Kidney glomerular epithelial cell (primary cell): ENCODE data around the gene TTC16.

Source experiments
- DNase-seq: peaks from one replicate; lab custom pipeline; 2025; lab: John Stamatoyannopoulos, UW

TTC16 gene

DNA sequence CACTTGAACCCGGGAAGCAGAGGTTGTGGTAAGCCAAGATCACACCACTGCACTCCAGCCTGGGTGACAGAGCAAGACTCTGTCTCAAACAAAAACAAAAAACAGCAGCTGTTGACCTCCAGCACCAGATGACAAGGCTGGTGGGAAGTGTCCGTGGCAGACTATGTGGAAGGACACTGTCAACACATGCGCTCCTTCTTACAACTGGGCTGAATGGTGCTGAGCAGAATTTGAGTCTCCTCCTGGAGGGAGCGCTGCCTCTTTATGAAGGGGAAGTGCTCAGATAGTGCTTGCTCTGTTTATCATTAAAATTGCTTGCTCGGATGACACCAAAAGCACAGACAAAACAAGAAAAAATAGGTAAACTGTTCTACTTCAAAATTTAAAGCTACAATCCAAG lies 18.3 kb upstream of the TTC16 start:
- no peak for DNase-seq

DNA sequence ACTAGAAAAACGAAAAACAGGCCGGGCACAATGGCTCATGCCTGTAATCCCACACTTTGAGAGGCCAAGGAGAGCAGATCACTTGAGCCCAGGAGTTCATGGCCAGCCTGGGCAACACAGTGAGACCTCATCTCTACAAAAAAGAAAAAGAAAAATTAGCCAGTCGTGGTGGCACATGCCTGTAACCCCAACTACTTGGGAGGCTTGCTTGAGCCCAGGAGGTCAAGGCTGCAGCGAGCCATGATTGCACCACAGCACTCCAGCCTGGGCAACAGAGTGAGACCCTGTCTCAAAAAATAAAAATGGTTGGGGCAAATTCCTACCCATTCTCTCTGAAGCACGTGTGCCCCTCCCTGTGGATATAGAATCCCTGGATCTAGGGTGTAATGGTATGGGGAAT lies 17.5 kb upstream of the TTC16 start:
- no peak for DNase-seq

DNA sequence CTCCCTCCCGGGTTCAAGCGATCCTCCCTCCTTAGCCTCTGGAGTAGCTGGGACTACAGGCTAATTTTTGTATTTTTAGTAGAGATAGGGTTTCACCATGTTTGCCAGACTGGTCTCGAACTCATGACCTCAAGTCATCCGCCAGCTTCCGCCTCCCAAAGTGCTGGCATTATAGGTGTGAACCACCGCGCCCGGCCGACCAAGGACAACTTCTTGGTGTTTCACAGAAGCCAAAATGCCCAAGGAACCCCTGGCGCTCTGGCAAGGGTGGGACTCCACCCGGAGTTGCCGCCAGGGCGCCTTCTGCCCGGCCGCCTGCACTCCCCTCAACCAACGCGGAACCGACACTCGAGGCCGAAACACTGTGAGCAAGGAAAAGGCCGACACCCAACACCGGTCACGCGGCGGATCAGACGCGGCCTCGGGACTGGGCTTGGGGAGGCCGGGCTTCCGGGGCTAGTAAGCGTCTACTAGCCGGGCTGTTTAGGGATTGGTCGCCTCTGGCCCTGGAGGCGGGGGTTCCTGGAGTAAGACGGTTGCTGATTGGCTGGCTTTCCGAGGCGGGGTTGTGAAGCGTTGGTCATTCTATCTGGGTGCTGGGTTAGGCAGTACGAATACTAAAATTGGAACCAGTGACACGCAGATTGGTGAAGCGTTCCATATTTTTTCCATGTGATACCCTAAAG lies 16.8 kb upstream of the TTC16 start:
- DNase-seq = peak; percentile 91

DNA sequence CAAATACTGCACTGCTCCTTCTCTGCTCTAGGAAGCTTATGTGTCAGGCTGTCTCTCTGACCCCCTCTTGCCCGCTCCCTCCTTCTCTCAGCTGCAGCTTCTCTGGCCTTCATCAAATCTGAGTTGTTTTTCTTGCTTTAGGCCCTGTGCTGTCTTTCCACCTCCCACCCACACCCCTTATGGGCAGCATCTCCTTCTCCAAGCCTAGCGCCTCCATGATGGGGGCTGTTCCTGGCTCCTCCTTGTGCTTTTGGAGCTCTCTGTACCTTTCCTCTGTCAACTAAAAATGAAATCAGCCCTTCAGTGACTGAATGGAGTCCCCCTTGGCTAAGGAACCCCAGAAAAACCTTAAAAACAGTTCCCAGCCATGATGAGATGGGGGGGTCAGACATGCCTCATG lies 15.7 kb upstream of the TTC16 start:
- DNase-seq = no peak

DNA sequence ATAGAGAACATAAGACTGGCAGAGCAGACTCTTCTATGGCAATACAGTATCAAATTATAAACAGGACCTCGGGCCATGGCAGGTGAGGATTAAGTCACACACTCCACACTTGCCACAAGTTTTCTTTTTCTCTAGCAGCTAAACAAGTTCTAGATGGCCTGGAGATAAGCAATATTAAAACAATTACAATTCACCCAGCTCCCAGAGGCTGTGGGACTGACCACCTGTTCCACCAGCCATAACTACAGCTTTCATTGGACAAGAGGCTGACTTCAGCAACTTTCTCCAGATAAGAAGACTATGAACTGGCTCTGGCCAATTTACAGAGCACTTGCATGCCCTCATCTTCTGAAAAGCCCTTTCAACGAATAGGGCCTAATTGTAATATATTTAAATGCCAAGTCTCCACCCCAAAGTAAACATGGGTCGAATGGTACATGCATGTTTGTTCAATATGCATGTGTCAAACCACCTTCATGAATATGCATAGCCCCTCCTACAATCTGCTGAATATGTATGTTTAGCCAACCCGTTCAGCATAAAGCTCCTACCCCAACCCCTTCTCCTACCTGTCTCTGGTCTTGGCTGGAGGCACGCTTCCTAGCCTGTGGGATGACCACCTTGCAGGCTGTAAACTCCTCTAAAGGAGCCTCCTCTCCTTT lies 15.2 kb upstream of the TTC16 start:
- no peak for DNase-seq

DNA sequence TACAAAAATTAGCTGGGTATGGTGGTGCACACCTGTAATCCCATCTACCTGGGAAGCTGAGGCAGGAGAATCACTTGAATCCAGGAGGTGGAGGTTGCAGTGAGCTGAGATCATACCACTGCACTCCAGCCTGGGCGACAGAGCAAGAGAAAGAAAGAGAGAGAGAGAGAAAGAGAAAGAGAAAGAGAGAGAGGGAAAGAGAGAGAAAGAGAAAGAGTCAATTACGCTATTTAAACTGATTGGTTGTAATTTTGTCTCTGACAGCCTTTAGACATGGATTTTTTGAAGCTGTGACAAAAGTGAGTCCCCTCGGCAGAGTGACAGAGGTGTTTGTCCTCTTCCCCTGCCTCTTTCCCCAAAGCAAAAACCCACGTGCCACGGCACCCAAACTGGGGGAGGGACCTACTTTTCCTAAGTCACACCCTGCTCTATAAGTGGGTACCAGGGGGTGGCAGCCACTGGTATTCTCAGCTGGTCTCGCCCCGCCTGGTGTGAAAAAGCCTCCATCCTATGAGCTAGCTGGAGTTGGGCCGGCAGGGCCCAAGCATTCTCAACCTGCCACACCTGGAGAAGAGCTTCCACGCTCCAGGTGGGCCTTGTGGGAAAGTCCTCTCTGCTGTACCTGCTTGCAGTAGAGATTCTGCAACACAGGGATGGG lies 12.5 kb upstream of the TTC16 start:
- DNase-seq = no peak

DNA sequence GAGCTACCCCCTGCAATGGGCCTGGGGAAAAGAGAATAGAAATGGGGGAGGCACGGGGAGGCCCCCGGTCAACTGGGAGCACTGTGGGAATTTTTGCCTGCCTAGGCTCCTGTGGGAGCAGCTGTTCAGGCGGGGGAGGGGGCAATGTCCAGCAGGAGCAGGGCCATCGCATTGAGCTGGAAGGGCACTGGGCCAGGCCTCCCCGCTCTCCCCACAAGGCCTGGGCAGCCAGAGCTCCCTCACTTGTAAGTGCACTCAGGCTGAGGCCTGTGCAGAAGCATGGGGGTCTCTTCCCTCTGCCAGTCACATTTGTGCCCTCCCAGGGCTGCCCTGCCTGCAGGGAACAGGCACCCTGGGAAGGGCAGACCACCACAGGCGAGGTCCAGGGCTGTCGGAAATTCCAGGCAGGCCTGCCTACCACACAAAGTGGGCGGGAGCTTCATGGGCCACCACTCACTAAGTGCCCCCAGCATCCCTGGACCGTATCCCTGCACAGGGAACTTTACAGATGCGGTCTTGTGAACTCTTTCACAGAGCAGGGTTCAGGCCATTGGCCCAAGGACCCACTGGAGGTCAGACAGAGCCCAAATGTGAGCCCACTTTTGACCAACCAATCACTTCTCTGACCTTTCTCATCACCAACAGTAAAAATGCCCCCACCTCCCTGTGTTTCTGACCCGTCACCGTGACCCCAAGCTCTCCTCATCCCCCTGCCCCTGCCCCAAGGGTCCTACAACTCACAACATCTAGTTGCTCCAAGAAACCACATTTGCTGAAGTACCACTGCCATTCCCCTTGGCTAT lies 10.1 kb upstream of the TTC16 start:
- no peak for DNase-seq

DNA sequence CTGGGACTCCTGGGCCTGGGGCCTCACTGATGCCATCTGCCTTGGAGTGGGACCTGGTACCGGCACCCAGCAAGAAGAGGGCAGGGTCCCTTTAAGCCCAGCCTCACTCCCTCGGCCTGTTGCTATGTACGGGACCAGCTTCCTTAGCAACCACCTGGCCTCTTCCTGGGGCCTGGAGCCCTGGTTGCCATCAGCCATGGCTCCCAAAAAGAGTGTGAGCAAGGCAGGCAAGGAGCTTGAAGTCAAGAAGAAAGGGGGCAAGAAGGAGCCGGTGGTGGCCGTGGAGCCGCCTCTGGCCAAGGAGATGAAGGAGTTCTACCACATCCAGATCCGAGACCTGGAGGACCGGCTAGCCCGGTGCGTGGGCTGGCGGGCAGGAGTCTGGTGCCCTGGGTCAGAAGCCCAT lies 9.0 kb upstream of the TTC16 start, which contains the start of gene CFAP157:
Gene CFAP157 (plus strand): TSS at position 153 of the 406 bp plus-strand sequence. CDS start 44 bp downstream, at position 197.
- no peak for DNase-seq

DNA sequence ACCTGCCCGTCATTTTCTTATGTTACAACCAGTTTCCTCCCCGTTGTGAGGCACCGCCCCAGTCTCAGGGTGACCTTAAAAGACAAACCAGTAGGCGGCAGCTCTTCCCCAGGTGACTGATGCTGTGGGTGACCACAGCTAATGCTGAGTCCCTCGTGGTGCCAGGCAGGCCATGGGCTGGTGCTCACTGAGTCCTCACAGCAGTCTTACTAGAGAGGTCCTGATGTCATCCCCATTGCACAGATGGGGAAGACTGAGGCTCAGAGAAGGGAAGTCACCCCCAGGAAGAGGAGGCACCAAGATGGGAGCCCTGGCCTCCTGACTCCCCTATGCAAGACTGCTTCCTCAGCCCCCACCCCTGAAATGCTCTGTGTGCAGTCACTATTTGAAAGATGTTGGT lies 8.1 kb upstream of the TTC16 start:
- DNase-seq = no peak

DNA sequence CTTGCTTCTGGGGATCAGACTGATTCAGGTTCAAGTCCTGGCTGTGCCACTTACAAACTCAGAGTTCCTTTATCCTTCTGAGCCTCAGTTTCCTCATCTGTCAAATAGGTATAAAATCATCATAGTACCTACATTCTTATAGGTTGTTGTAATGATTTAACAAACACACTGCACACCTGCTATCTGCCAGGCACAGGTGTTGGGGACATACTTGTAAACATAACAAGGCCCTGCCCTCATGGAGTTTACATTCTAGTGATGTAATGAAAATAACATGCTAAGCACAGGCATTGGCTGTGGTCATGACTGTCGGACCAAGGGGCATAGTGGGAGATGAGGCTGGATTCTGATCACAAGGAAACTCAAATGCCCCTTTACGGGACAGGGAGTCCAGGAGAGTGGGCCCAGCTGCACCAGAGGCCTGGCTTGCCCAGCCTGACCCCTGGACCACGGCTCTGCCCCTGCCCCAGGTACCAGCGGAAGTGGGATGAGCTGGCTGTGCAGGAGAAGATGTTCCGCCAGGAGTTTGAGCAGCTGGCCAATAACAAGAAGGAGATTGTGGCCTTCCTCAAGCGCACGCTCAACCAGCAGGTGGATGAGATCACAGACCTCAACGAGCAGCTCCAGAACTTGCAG lies 6.8 kb upstream of the TTC16 start:
- no peak for DNase-seq

DNA sequence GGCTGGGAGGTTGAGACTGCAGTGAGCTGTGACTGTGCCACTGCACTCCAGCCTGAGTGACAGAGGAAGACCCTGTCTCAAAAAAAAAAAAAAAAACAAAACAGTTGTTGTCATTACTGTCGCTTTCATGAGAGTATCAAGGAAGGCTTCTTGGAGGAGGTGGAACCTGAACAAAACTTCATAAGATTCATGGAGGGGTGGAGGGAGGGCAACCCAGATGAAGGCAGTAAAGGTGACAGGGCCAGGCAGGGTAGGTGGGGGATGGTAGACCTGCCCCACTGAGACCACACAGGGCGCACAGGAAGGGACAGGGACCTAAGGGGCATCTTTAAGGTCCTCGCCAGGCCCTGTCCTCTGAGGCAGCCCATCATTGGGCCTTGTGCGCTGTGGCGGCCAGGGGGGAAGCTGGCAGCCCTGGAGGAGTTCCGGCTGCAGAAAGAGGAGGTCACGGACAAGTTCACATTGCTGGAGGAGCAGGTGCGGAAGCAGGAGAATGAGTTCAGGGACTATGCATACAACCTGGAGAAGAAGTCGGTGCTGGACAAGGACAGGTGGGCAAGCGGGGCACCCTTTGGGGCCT lies 5.6 kb upstream of the TTC16 start:
- DNase-seq = no peak

DNA sequence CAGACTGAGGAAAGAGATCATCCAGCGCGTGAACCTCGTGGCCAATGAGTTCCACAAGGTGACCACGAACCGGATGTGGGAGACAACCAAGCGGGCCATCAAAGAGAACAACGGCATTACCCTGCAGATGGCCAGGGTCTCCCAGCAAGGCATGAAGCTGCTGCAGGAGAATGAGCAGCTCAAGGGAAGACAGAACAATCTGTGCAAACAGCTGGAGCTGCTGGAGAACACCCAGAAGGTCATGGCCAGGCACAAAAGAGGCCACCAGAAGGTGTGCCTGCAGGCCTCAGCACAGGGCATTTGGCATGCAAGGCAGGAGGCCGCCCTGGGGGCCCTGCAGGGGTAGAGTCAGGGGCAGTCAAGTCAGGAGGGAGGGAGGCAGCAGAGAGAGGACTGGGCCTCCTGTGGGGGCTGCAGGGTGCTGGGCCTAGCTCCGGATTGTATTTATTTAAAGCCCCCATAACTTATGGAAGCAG lies 4.6 kb upstream of the TTC16 start:
- no peak for DNase-seq

DNA sequence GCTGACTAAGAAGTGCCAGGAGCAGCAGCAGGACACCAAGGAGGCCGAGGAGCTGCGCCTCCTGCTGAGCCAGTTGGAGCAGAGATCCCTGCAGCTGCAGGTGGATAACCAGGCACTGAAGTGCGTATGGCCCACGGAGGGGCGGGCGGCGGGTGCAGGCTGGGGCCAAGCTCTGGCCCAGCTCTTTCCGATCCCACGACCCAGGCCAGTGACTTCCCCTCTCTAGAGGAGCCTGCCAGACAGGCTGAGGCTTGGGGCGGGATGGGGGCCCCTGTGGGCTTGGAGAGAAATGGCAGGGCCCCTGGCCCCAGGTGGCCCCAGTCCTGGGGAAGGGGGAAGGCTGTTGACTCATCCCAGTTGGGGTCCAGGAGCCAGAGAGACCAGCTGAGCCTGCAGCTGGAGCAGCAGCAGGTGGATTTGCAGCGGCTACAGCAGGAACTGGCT lies 4.0 kb upstream of the TTC16 start:
- no peak for DNase-seq

DNA sequence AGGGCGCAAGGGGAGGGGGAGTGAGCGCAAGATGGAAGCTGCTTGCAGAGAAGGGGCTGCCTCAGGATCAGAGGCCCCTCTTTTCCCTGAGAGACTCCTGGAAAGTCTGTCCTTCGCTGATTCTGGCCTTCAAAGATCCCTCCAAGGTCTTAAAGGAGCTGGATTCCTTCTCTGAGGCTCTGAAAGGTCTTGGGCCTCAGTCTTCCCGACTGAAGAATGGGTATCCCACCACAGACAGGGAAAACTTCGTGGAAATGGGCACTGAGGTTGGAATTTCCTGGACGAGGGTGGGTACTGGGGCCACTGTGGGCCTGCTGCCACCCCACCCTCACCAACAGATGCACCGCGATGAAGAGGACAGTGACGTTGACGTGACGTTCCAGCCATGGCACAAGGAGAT lies 3.5 kb upstream of the TTC16 start:
- no peak for DNase-seq

DNA sequence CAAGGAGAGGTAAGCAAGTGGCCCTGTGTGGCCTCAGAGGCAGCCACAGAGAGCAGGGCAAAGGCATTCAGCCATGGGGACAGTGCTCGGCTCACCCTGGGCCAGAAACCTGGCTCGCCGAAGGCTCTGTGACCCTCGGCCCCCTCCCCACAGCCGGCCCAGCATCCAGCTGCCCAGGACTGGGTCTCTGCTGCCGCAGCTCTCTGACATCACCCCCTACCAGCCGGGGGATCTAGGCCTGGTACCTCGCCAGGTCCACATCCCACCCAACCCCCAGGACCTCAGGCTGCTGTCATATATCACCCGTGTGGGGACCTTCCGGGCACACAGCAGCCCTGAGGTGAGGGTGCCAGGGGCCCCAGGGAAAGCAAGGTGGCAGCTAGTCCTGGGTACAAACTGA lies 3.0 kb upstream of the TTC16 start:
- DNase-seq = no peak

DNA sequence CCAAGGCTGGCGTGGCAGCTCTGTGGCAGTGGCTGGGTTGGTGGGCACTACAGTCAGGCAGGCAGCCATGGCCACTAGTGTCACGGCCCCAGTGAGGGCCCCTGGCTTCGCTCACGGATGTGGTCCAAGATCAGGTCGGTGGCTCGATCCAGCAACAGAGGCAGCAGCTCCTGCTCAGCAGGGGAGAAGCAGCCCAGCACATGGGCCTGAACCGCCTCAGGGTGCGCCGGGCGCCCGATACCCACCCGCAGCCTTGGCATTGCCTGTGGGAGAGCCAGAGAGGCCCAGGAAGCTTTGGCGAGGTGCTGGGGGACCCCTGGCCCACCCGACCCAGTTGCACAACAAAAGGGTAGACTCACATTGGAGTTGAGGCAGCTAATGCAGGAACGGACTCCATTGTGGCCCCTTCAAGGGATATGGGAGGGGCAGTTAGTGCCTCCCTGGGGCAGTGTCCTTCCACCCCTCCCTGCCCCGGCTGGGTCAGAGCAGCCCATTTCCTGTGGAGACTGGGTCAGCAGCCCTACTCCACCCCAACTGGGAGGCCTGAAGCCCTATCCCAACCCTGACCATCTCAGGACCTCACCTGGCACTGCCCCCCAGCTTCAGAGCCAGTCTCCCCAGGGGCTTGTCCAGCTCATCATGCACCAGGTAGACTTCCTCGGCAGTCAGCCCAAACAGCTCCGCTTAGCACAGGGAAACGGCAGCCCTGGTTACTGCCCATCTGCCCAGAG lies 1.7 kb upstream of the TTC16 start:
- DNase-seq = no peak

DNA sequence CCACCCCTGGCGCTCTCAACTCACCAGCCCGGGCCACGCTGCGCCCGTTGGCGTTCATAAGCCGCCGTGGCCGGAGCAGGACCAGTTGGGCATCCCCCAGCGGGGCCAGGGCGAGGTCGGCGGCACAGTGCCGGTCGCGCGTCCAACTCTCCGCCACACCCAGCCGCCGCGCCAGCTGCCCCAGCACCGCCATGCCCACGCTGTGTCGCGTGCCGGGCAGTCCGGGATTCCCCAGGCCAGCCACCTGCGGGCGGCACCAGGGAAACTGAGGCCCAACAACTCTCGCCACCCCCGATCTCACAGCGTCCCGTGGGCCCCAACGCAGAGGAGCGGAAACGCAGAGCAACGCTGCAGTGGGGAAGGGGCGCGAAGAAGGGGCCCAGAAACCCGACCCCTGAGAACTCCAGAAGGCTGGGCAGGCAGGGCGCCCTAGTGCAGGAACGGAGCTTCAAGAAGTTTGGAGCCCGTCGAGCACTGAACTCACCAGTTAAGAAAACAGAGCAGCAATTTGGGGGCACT lies 869 bp upstream of the TTC16 start:
- no peak for DNase-seq

DNA sequence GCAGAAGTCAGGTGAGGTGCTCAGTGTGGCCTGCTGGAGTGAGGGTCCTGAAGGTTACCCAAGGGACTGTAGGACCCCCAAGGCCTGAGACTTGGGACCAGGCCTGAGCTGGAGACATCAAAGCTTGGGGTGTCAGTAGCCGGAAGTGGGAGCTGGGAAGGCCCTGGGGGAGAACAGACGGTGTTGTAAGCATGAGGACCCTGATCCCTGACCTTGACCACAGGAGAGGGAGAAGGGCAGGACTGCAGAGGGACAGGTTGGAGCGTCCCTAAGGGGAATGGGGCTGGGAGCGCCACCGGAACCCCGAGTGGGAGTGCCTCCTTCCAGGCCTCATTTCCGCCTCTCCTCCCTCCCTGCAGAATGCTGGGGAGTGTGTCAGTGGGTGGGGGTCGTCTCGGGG lies 533 bp downstream of the TTC16 start:
- DNase-seq = no peak

DNA sequence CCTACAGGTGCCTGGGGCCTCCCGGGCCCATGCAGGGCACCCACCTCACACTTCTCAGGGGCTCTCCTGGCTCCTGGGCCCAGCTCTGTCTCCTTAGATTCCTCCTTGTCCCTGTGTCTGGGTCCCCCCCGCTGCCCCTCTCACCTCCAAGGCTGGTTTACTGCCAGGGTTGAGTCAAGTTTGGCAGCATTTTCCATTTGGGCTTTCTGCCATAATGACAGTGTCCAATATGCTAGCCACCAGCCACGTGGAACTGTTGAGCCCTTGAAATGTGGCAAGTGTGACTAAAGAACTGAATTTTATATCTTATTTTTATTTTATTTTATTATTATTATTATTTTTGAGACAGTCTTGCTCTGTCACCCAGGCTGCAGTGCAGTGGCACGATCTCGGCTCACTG lies 1.9 kb downstream of the TTC16 start:
- no peak for DNase-seq

DNA sequence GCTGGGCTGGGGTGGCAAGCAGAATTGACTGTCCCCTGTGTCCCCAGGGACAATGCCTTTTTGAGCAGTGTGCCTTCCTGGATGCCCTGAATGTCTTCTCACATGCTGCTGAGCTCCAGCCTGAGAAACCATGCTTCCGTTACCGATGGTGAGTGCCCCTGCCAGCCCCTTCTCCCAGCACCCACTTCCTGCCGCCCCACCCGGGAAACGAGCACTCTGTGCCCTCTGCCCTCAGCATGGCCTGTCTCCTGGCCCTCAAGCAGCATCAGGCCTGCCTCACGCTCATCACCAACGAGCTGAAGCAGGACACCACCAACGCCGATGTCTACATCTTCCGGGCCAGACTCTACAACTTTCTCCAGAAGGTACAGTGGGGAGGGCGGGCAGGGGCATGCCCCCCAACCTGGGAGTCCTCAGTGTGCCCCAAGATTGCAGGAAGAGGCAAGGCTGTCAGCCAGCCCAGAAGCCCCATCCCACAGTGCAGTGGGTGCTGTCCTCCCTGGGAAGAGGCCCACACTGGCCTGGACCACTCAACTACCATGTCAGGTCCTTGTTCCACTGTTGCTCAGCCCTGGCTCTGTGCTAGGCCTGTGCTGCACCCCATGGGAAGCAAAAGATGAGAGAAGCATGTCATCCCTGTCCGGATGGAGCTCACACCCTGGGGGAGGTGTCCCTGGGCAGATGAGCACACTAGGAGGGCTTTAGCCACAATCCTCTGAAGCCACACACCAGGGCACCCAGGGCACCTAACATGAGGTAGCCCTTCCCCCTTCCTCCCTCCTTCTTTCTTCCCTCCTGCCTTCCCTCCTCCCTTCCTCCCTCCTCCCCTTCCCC lies 4.4 kb downstream of the TTC16 start:
- DNase-seq = no peak
